Stimulated activated CD8-positive, alpha-beta memory T cell treated with anti-CD3 and anti-CD28 coated beads, Interleukin-12 subunit alpha, Interleukin-12 subunit beta, amount 100 ng/mL, for 24 hours (primary cell): ENCODE results near the gene ENTR1.

Source experiments
- DNase-seq: peaks from one replicate; pipeline ENCODE4 v3.0.0-alpha.2; 2020; ENCODE audit errors: extremely low read depth

ENTR1 gene

GRCh38 chr9:136397643-136398042 is 12.8 kb downstream of the ENTR1 start:
- no peak for DNase-seq

GRCh38 chr9:136396219-136396515 is 14.2 kb downstream of the ENTR1 start:
- DNase-seq: no peak

GRCh38 chr9:136395345-136396218 is 14.8 kb downstream of the ENTR1 start:
- DNase-seq: no peak

GRCh38 chr9:136395020-136395340 is 15.4 kb downstream of the ENTR1 start:
- DNase-seq: no peak

- DNase-seq: no peak
Observed at GRCh38 chr9:136394312-136395019, 15.9 kb downstream of the ENTR1 start.

- no peak for DNase-seq
Observed at GRCh38 chr9:136393531-136393930, 16.9 kb downstream of the ENTR1 start.

GRCh38 chr9:136392538-136393449 is 17.6 kb downstream of the ENTR1 start:
- DNase-seq: no peak

GRCh38 chr9:136391737-136392537 is 18.5 kb downstream of the ENTR1 start:
- DNase-seq: no peak

- no peak for DNase-seq
Observed at GRCh38 chr9:136389396-136389795, 21.0 kb downstream of the ENTR1 start.

GRCh38 chr9:136387217-136387616 is 23.2 kb downstream of the ENTR1 start:
- DNase-seq: no peak

GRCh38 chr9:136386018-136386417 is 24.4 kb downstream of the ENTR1 start:
- DNase-seq: no peak

GRCh38 chr9:136385015-136385414 is 25.4 kb downstream of the ENTR1 start:
- no peak for DNase-seq

- DNase-seq: no peak
Observed at GRCh38 chr9:136383436-136383835, 27.0 kb downstream of the ENTR1 start.

- no peak for DNase-seq
Observed at GRCh38 chr9:136381966-136382513, 28.4 kb downstream of the ENTR1 start.

- DNase-seq: no peak
Observed at GRCh38 chr9:136381311-136381710, 29.1 kb downstream of the ENTR1 start.

- DNase-seq: no peak
Observed at GRCh38 chr9:136380381-136380780, 30.0 kb downstream of the ENTR1 start.

GRCh38 chr9:136379891-136380290 is 30.5 kb downstream of the ENTR1 start:
- DNase-seq: no peak

- DNase-seq: no peak
Observed at GRCh38 chr9:136379401-136379800, 31.0 kb downstream of the ENTR1 start.

- no peak for DNase-seq
Observed at GRCh38 chr9:136379003-136379287, 31.5 kb downstream of the ENTR1 start.

GRCh38 chr9:136378170-136379002 is 32.0 kb downstream of the ENTR1 start:
- no peak for DNase-seq
